Activated T-helper 1 cell treated with anti-CD3 and anti-CD28 coated beads, Interleukin-12 subunit alpha, Interleukin-12 subunit beta, Interleukin-2, Interleukin-4 antibody, amounts not matched to agents 30 ng/mL and 10 ng/mL and 1 ng/mL, durations not matched to agents 14 hours and 24 hours and 36 hours (primary cell): ENCODE results near the gene SRGAP2C. TPM values are rescaled to one million over a fixed set of nuclear protein-coding genes. Genes with fewer than 3 reads are reported as not detected.
A peak's percentile ranks its signal among the peaks of the same experiment; 100 is the strongest.
"Not testable (repeated sequence)": the region's sequence is repeated elsewhere in the genome, so short reads cannot be mapped to it uniquely, and the experiment has no call there.

Source experiments
- DNase-seq: peaks from one replicate; pipeline ENCODE4 v3.0.0; 2021; ENCODE audit warnings: low spot score
- H3K27ac Mint-ChIP-seq: one replicate; pipeline ENCODE4 v1.8.0; 2021; ENCODE audit warnings: mild to moderate bottlenecking, mixed read lengths
- H3K27me3 Mint-ChIP-seq: one replicate; pipeline ENCODE4 v1.8.0; 2022; ENCODE audit warnings: mild to moderate bottlenecking, moderate library complexity, mixed read lengths; ENCODE audit not compliant: insufficient read depth
- H3K36me3 Mint-ChIP-seq: one replicate; pipeline ENCODE4 v1.8.0; 2021; ENCODE audit warnings: low read depth, mixed read lengths
- H3K4me1 Mint-ChIP-seq: one replicate; pipeline ENCODE4 v1.8.0; 2021; ENCODE audit warnings: low read depth, mixed read lengths
- H3K4me3 Mint-ChIP-seq: one replicate; pipeline ENCODE4 v1.8.0; 2021; ENCODE audit warnings: mild to moderate bottlenecking, moderate library complexity, mixed read lengths
- H3K9me3 Mint-ChIP-seq: one replicate; pipeline ENCODE4 v1.8.0; 2021; ENCODE audit warnings: mixed read lengths
- intact Hi-C: fragments of 100-400 bp; cut with micrococcal nuclease; formaldehyde crosslinking; loops from one replicate; pipeline ENCODE4 v1.15.1; 2024
- total RNA-seq: library from RNA; stranded (reverse); gene quantifications from 2 replicates; pipeline ENCODE4 v1.2.3, GENCODE V29; 2022

The SRGAP2C gene
- total RNA-seq, 1 donor from 2014 or later, result 52.9 TPM

GRCh38 chr1:121163850-121164757 lies 20.7 kb upstream of the SRGAP2C start:
- DNase-seq, H3K4me3 Mint-ChIP-seq, H3K27me3 Mint-ChIP-seq, H3K27ac Mint-ChIP-seq, intact Hi-C loops, H3K36me3 Mint-ChIP-seq, H3K4me1 Mint-ChIP-seq, H3K9me3 Mint-ChIP-seq: not testable (repeated sequence)

- H3K36me3 Mint-ChIP-seq, H3K4me3 Mint-ChIP-seq, H3K27ac Mint-ChIP-seq, DNase-seq, H3K4me1 Mint-ChIP-seq, H3K9me3 Mint-ChIP-seq, H3K27me3 Mint-ChIP-seq, intact Hi-C loops: not testable (repeated sequence)
Observed at GRCh38 chr1:121165296-121165695, 19.5 kb upstream of the SRGAP2C start.

GRCh38 chr1:121167225-121167738 lies 17.5 kb upstream of the SRGAP2C start:
- intact Hi-C loops, H3K27me3 Mint-ChIP-seq, H3K4me3 Mint-ChIP-seq, H3K9me3 Mint-ChIP-seq, H3K36me3 Mint-ChIP-seq, H3K4me1 Mint-ChIP-seq, H3K27ac Mint-ChIP-seq, DNase-seq: not testable (repeated sequence)

- H3K36me3 Mint-ChIP-seq, H3K4me3 Mint-ChIP-seq, H3K4me1 Mint-ChIP-seq, H3K27ac Mint-ChIP-seq, H3K27me3 Mint-ChIP-seq, DNase-seq, H3K9me3 Mint-ChIP-seq, intact Hi-C loops: not testable (repeated sequence)
Observed at GRCh38 chr1:121168152-121168668, 16.6 kb upstream of the SRGAP2C start.

GRCh38 chr1:121176649-121177048 lies 8.1 kb upstream of the SRGAP2C start:
- H3K4me3 Mint-ChIP-seq, DNase-seq, H3K27ac Mint-ChIP-seq, intact Hi-C loops, H3K27me3 Mint-ChIP-seq, H3K4me1 Mint-ChIP-seq, H3K9me3 Mint-ChIP-seq, H3K36me3 Mint-ChIP-seq: not testable (repeated sequence)

- H3K27me3 Mint-ChIP-seq, H3K27ac Mint-ChIP-seq, intact Hi-C loops, H3K4me1 Mint-ChIP-seq, H3K9me3 Mint-ChIP-seq, DNase-seq, H3K36me3 Mint-ChIP-seq, H3K4me3 Mint-ChIP-seq: not testable (repeated sequence)
Observed at GRCh38 chr1:121178197-121178596, 6.6 kb upstream of the SRGAP2C start.

GRCh38 chr1:121183867-121184266 lies 908 bp upstream of the SRGAP2C start:
- intact Hi-C loops, result not testable (repeated sequence)

GRCh38 chr1:121185140-121185708 lies 449 bp downstream of the SRGAP2C start:
- H3K27me3 Mint-ChIP-seq, intact Hi-C loops, H3K36me3 Mint-ChIP-seq, H3K27ac Mint-ChIP-seq, DNase-seq, H3K4me1 Mint-ChIP-seq, H3K9me3 Mint-ChIP-seq: not testable (repeated sequence)
- H3K4me3 Mint-ChIP-seq, result peak overlapping the region; percentile 87

More at GRCh38 chr1:121183867-121184266, 908 bp upstream of the SRGAP2C start:
- peak overlapping the region; percentile 42 for H3K4me3 Mint-ChIP-seq
- not testable (repeated sequence) for H3K9me3 Mint-ChIP-seq, H3K27ac Mint-ChIP-seq, H3K27me3 Mint-ChIP-seq, H3K36me3 Mint-ChIP-seq, DNase-seq, H3K4me1 Mint-ChIP-seq

- intact Hi-C loops, H3K36me3 Mint-ChIP-seq: not testable (repeated sequence)
Observed at GRCh38 chr1:121186191-121186590, 1.4 kb downstream of the SRGAP2C start.

GRCh38 chr1:121187914-121188313 lies 3.1 kb downstream of the SRGAP2C start:
- H3K4me1 Mint-ChIP-seq, H3K36me3 Mint-ChIP-seq, H3K27ac Mint-ChIP-seq, intact Hi-C loops, H3K27me3 Mint-ChIP-seq, H3K9me3 Mint-ChIP-seq, DNase-seq: not testable (repeated sequence)
- H3K4me3 Mint-ChIP-seq, result peak overlapping the region; percentile 80

More at GRCh38 chr1:121186191-121186590, 1.4 kb downstream of the SRGAP2C start:
- H3K4me1 Mint-ChIP-seq, H3K27me3 Mint-ChIP-seq, H3K9me3 Mint-ChIP-seq, DNase-seq: not testable (repeated sequence)
- H3K27ac Mint-ChIP-seq, result peak overlapping the region; percentile 85
- peak overlapping the region; percentile 90 for H3K4me3 Mint-ChIP-seq

- H3K9me3 Mint-ChIP-seq, H3K27ac Mint-ChIP-seq, H3K36me3 Mint-ChIP-seq, H3K4me1 Mint-ChIP-seq, H3K27me3 Mint-ChIP-seq, intact Hi-C loops, DNase-seq, H3K4me3 Mint-ChIP-seq: not testable (repeated sequence)
Observed at GRCh38 chr1:121192512-121192911, 7.7 kb downstream of the SRGAP2C start.

GRCh38 chr1:121197095-121197882 lies 12.5 kb downstream of the SRGAP2C start:
- H3K36me3 Mint-ChIP-seq, H3K27me3 Mint-ChIP-seq, H3K9me3 Mint-ChIP-seq, intact Hi-C loops, DNase-seq, H3K27ac Mint-ChIP-seq, H3K4me3 Mint-ChIP-seq: not testable (repeated sequence)
- peaks cover 11% of the 10 kb centered on the region for H3K4me1 Mint-ChIP-seq
